ENCODE data around the gene STK32B. TPM values are rescaled to one million over a fixed set of nuclear protein-coding genes. Genes with fewer than 3 reads are reported as not detected.

Gene STK32B
- total RNA-seq, 4 donors from 2014 or later = 0.09 to 3.2 (median 0.38) TPM; not detected in 1

- Histone ChIP-seq H3K4me3 (no peak overlapping the region), H3K4me1 (peaks cover 4 to 11% (median 5%) of the 10 kb centered on the region in 3 donors), H3K36me3 (no peaks in the 10 kb centered on the region), H3K27ac (no peak overlapping the region), H3K9me3 (no peaks in the 10 kb centered on the region), H3K27me3 (peaks cover 0 to 28% (median 3%) of the 10 kb centered on the region in 4 donors)
- 61 to 78% methylated on average over 2 to 3 of the region's 3 CpGs for WGBS, 2 donors
- intact Hi-C loops (cut with DNase I) = no loop called here
- TF ChIP-seq CTCF (IDR thresholded peaks at IDR 0.05) = no peak
- TF ChIP-seq POLR2A (IDR thresholded peaks at IDR 0.05) = no peak
- DNase-seq = no peak
Measured at GRCh38 chr4:5021546-5021945, 29.7 kb upstream of the STK32B start.

- Histone ChIP-seq H3K4me1 (peaks cover 0 to 4% (median 0%) of the 10 kb centered on the region in 3 donors), H3K27me3 (peaks cover 0 to 6% (median 0%) of the 10 kb centered on the region in 4 donors), H3K4me3 (no peak overlapping the region), H3K27ac (no peak overlapping the region), H3K36me3 (no peaks in the 10 kb centered on the region), H3K9me3 (no peaks in the 10 kb centered on the region)
- TF ChIP-seq CTCF (IDR thresholded peaks at IDR 0.05) (no peak), POLR2A (IDR thresholded peaks at IDR 0.05) (no peak)
- intact Hi-C loops (cut with DNase I) = no loop called here
- no peak for DNase-seq
- WGBS, 2 donors = 54 to 60% methylated on average over 1 to 3 of the region's 6 CpGs
Measured at GRCh38 chr4:5024673-5025072, 26.6 kb upstream of the STK32B start.

GRCh38 chr4:5026371-5026770 is 24.9 kb upstream of the STK32B start:
- Histone ChIP-seq H3K27ac (no peak overlapping the region), H3K36me3 (no peaks in the 10 kb centered on the region), H3K9me3 (no peaks in the 10 kb centered on the region), H3K27me3 (no peaks in the 10 kb centered on the region), H3K4me3 (no peak overlapping the region), H3K4me1 (peaks cover 0 to 4% (median 0%) of the 10 kb centered on the region in 3 donors)
- no peak for TF ChIP-seq CTCF (IDR thresholded peaks at IDR 0.05)
- no peak for TF ChIP-seq POLR2A (IDR thresholded peaks at IDR 0.05)
- DNase-seq = no peak
- WGBS, 2 donors = 44 to 60% methylated on average over 1 to 3 of the region's 3 CpGs
- intact Hi-C loops (cut with DNase I) = no loop called here

- Histone ChIP-seq H3K4me3 (no peak overlapping the region), H3K27me3 (no peaks in the 10 kb centered on the region), H3K4me1 (peaks cover 0 to 4% (median 0%) of the 10 kb centered on the region in 3 donors), H3K27ac (no peak overlapping the region), H3K36me3 (no peaks in the 10 kb centered on the region), H3K9me3 (no peaks in the 10 kb centered on the region)
- no peak for DNase-seq
- intact Hi-C loops (cut with DNase I) = no loop called here
- TF ChIP-seq CTCF (IDR thresholded peaks at IDR 0.05) (no peak), POLR2A (IDR thresholded peaks at IDR 0.05) (no peak)
Measured at GRCh38 chr4:5027346-5027745, 23.9 kb upstream of the STK32B start.

- Histone ChIP-seq H3K27ac (no peak overlapping the region), H3K4me3 (no peak overlapping the region), H3K36me3 (no peaks in the 10 kb centered on the region), H3K27me3 (no peaks in the 10 kb centered on the region), H3K9me3 (no peaks in the 10 kb centered on the region), H3K4me1 (peaks cover 4 to 6% (median 5%) of the 10 kb centered on the region in 3 donors)
- intact Hi-C loops (cut with DNase I) = no loop called here
- DNase-seq = no peak
- no peak for TF ChIP-seq CTCF (IDR thresholded peaks at IDR 0.05)
- no peak for TF ChIP-seq POLR2A (IDR thresholded peaks at IDR 0.05)
- 80 to 83% methylated on average over 2 of the region's 2 CpGs for WGBS, 2 donors
Measured at GRCh38 chr4:5028480-5028879, 22.8 kb upstream of the STK32B start.
